ENCODE data around the gene CHMP4B.

The CHMP4B gene

GRCh38 chr20:33866398-33867100 is 55.4 kb downstream of the CHMP4B start:
- no peak for DNase-seq

DNA sequence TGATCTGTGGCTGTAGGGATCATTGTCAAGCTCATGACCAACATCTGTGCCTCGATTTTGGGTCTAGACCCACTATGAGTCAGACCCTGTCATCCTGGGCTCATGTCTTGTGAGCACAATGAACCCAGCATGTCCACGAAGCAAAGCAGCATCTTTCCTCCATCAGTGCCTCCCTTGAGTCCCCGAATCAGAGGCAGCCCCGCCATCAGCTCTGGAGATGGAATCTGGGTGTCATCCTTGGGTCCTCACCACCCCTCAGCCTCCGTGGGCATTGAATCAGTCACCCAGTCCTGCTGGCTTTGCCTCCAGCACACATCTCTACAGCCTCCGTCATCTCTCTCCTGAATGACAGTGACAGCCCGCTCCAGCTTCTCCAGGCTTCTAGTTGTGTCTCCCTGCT is 56.9 kb downstream of the CHMP4B start:
- DNase-seq, result no peak

GRCh38 chr20:33868595-33868994 is 57.4 kb downstream of the CHMP4B start:
- no peak for DNase-seq

- DNase-seq, result no peak
These were observed 58.1 kb downstream of the CHMP4B start for GRCh38 chr20:33869283-33869682.

GRCh38 chr20:33871362-33871761 is 60.2 kb downstream of the CHMP4B start:
- no peak for DNase-seq

GRCh38 chr20:33874129-33874528 is 63.0 kb downstream of the CHMP4B start:
- DNase-seq, result no peak

DNA sequence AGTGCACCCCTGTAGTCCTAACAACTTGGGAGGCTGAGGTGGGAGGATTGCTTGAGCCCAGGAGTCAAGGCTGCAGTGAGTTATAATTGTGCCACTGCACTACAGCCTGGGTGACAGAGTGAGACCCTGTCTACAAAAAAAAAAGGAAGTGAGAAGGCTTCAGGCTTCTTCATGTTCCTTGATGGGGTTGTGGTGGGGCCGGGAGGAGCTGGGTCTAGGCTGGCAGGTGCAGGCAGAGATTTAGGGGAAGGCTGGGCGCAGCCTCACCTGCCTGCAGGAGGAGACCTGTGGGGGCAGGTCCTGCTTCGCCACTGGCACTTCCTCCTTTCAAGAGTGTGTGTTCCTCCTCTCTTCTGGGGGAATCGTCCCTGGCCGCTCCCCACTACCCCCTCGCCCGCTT is 63.9 kb downstream of the CHMP4B start:
- no peak for DNase-seq

DNA sequence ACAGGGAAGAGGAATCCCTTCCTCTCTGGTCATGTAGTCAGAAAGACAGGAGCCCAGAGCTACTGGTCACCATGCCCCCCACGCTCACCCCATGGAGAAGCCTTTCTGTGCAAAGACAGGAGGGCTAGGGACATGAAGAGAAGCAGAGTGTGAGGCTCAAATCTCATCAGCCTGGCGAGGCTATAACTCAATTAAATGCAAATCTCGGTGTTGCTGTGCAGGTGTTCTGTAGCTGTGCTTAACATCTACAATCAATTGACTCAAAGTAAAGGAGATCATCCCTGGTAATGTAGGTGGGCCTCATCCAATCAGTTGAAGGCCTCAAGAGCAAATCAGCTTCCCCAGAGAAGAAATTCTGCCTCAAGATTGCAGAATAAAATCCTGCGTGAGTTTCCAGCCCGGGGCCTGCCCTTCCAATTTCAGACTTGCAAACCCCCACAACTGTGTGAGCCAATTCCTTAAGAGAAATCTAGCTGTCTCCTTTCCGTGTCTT is 64.4 kb downstream of the CHMP4B start:
- no peak for DNase-seq

DNA sequence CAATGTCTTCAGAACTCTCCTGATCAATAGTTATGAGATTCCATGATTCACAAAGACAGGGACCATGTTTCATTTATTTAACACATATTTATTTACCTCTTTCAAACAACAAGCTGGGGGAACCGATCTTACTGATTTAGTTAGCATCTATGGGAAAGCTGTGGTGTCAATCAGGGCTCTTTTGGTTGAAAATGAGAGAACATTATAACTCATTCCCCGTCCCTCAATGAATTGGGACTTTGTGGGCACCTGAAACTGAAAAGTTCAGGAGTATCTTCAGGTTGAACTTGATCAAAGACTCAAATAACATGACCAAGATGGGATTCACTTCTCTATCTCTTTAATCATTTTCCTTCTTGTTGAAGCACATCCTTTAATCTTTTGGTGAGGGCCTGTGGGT is 67.4 kb downstream of the CHMP4B start:
- no peak for DNase-seq

- no peak for DNase-seq
These were observed 69.2 kb downstream of the CHMP4B start for GRCh38 chr20:33880396-33880795.

DNA sequence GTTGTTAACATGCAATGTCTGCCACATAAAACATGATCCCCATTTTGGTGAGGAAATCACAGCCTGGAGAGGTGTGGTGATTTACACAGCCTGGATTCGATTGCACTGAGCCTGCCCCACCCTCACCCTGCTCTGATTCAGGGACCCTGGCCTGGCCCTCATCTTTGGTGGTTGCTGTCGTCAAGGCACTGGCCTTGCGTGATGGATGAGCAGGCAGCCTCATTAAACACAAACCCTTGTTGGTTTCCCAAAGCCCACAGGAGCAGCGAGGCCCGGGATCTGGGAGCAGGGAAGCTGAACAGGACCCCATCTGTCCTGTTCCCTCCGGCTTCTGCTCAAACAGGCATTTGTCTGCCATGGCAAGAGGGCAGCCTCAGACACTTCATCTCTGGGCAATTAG is 70.8 kb downstream of the CHMP4B start:
- no peak for DNase-seq

DNA sequence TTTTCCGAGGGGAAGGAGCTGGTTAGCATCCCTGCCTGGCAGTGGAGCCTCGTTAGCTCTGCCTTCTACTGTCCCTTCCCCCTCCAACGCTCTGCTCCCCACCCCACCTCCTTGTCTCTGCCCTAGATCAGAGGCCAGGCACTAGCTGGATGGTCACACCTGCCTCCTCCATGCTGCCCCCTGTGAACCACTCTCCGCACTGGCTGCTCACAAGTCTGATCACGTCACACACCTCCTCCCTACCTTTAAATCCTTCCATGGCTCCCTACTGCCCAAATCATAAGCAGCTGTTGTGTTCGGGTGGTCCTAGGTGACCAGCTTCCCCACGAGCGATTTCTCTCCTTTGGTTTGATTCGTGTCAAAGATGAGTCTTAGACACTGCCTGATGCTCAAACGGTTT is 71.3 kb downstream of the CHMP4B start:
- no peak for DNase-seq

DNA sequence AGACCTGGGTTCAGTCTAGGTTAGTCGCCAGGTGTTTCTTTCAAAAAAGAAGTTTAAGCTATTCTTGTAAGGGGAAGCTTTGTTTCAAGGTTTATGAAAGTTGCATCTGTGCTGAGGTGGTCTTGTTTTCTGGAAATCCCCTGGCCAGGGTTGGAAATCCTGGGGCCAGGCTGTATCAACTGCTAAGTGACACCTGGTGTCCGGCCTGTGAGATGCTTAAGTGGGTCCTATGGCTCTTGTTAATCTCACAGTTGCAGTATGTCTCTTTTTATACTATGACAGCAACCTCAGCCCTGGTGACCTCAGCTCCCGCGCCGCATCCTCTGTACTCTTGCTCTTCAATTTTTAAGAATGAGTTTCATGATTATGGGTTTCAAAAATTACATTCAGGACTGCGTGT is 72.0 kb downstream of the CHMP4B start:
- DNase-seq, result no peak

- no peak for DNase-seq
These were observed 73.5 kb downstream of the CHMP4B start for GRCh38 chr20:33884633-33885032.

DNA sequence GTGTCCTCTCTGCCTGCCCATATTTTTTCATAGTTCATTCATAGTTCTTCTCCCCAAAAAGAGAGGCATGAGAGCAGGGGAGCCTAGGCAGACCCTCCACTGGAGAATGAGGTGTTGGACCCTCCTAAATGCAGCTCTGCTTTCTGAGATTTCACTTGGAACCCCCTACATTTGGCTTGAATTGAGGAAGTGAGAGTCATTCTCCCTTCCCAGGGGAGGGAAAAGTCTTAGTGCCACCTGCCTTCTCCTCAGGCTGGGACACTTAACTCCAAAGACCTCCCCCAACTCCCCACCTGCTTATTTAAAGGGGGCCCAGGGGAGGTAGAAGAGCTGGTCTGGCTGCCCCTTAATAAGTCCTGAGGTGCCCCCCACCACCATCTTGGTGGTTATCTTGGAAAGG is 78.2 kb downstream of the CHMP4B start:
- no peak for DNase-seq

DNA sequence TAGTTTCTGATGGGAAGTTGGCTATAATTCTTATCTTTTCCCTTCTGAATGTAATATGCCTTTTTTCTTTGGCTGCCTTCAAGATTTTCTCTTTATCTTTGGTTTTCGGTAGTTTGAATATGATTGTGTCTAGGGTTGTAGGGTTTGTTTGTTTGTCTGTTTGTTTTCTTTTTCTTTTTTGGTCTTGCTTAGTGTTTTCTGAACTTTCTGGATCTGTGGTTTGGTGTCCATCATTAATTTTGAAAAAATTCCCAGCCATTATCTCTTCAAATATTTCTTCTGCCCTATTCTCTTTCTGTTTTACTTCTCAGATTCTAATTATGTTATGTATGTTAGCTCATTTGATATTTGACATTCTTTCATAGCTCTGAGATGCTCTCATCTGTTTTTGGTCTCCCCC is 79.4 kb downstream of the CHMP4B start:
- DNase-seq, result no peak

DNA sequence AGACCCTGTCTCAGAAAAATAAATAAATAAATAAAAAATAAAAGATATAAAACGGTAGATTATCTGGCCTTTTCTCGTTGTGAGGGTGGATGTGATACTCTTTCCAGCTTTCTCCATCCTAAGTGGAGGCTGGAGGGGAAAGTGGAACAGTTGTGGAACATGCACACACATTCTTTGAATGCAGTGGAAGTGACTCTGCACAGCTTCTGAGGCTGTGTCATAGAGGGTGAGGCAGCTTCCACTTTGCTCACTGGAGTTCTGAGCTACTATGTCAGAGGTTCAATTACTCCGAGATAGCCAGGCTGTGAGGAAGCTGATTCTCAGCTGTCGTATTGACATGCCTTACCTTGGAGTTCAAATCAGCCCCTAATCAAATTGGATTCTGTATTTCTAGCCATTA is 82.2 kb downstream of the CHMP4B start:
- DNase-seq, result no peak

GRCh38 chr20:33894798-33895197 is 83.7 kb downstream of the CHMP4B start:
- DNase-seq, result no peak

DNA sequence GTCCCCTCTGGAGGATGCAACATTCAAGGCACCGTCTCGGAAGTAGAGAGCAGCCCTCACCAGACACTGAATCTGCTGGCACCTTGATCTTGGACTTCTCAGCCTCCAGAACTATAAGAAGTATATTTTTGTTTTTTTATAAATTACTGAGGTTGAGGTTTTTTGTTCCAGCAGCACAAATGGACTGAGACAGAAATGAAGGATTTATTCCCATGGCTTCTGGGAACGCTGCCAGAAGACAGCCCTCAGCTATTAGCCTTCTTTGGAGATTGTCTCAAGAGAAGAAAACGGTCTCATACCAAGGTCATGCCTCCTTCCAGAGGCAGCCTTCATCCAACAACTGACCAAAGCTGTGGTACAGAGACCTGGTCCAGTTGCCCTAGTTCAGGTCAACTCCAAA is 85.4 kb downstream of the CHMP4B start:
- no peak for DNase-seq

GRCh38 chr20:33897313-33897912 is 86.3 kb downstream of the CHMP4B start:
- no peak for DNase-seq

DNA sequence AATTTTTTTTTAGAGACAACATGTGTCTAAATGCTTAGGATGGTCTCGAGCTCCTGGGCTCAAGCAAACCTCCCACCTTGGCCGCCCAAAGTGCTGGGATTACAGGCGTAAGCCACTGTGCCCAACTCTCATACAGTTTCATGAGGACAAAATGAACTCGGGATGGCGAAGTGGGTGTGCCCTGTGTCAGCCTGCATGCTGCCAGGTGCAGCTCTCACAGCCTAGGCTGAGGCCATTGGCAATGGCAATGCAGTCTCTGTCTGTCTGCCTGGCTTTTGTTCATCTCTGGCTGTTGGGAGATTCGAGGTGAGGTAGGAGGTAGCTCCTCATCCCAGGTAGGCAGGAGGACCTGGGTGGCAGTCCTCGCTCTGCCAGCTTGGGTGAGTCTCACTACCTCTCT is 88.0 kb downstream of the CHMP4B start:
- no peak for DNase-seq

- no peak for DNase-seq
These were observed 89.5 kb downstream of the CHMP4B start for GRCh38 chr20:33900521-33901131.

DNA sequence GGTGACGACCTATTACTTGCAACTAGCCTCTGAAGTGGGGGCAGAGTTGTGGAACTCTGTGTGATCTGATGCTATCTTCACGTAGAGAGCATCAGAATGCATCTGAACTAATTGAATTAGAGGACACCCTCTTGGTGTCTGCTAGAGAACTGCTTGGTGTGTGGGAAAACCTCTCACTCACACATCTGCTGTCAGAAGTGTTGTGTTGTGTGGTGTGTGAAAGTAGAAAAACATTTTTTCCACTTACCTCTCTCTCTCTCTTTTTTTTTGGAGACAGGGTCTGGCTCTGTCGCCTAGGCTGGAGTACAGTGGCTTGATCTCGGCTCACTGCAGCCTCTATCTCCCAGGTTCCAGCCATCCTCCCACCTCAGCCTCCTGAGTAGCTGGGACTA is 90.0 kb downstream of the CHMP4B start:
- DNase-seq, result no peak

- DNase-seq, result no peak
These were observed 90.9 kb downstream of the CHMP4B start for GRCh38 chr20:33902011-33902410.
